ENCODE measurements around the gene HSP90AB1. TPM values are rescaled to one million over a fixed set of nuclear protein-coding genes. Genes with fewer than 3 reads are reported as not detected.

HSP90AB1 gene
- total and polyA plus RNA-seq, 9 of the 15 experiments (the other 6 are each of a cell fraction or from before 2014, with no cell fraction given), result 1,780 to 3,358 (median 2,262) TPM

DNA sequence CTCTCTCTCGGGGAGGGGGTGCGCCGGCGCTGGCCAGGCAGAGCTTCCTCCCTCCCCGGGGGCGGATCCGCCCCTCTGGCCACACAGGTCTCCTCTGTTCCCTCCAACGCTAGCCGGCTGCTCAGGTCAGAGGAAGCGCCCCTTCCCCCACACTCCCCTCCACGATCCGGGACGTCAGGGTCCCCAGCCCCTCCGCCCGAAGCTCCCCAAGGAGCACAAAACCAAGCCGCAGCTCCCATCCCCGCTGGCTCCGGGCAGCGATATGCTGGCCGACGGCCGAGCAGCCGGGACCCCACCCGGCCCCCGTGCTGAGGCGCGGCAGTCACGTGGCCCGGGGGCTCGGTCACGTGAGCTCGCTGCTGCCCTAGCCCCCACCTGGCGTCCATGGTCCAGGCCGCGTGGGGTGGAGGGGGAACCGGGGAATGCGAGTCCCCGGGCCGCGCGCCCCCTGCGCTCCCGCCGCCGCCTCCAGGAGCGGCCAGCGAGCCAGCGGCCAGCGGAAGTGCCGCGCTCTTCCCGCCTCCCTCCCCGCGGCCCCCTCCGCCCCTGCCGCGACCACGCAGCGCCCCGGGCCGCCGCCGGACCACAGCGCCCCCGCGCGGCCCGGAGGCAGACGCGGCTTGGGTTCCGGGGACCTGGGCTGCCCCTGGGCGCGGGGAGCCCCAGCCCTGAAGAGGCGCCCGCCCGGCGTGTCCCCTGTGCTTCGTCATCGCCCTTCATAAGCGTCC is 10.3 kb downstream of the HSP90AB1 start, which contains the start of gene SLC35B2 (continued):
- TF ChIP-seq ZNF121 (CRISPR knock-in tag; conservative IDR thresholded peaks at IDR 0.05) (no peak), SRSF3 (IDR thresholded peaks at IDR 0.05; ENCODE audit: insufficient read depth, low read length) (no peak), SOX6 (IDR thresholded peaks at IDR 0.05) (peak; percentile 44), KDM2B (CRISPR knock-in tag; IDR thresholded peaks at IDR 0.05) (0 out of 2 replicates have a peak, but pooled peaks have one; percentile 20), ZNF431 (CRISPR knock-in tag; IDR thresholded peaks at IDR 0.05) (peak; percentile 71), ARID2 (IDR thresholded peaks at IDR 0.05) (no peak), MYC (IDR thresholded peaks at IDR 0.05; ENCODE audit: low read depth, low read length) (peak; percentile 85), MYC (CRISPR knock-in tag; IDR thresholded peaks at IDR 0.05; ENCODE audit: borderline replicate concordance, low read depth) (peak; percentile 81; the same call in 1 of the 2 replicates), ARHGAP35 (IDR thresholded peaks at IDR 0.05; ENCODE audit: partially characterized antibody) (no peak), RBM14 (IDR thresholded peaks at IDR 0.05; ENCODE audit: borderline replicate concordance, insufficient read depth, low read depth, low read length) (0 out of 2 replicates have a peak, but pooled peaks have one; percentile 44), KLF16 (IDR thresholded peaks at IDR 0.05) (no peak), ESRRB (CRISPR knock-in tag; IDR thresholded peaks at IDR 0.05; ENCODE audit: borderline replicate concordance) (no peak), DIDO1 (tag; IDR thresholded peaks at IDR 0.05; ENCODE audit: low read depth) (no peak), CBX2 (IDR thresholded peaks at IDR 0.05; ENCODE audit: insufficient read depth, low read length, poor library complexity, severe bottlenecking) (no peak)
- TF ChIP-seq, protein P1, sequence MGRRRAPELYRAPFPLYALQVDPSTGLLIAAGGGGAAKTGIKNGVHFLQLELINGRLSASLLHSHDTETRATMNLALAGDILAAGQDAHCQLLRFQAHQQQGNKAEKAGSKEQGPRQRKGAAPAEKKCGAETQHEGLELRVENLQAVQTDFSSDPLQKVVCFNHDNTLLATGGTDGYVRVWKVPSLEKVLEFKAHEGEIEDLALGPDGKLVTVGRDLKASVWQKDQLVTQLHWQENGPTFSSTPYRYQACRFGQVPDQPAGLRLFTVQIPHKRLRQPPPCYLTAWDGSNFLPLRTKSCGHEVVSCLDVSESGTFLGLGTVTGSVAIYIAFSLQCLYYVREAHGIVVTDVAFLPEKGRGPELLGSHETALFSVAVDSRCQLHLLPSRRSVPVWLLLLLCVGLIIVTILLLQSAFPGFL (CRISPR knock-in tag; IDR thresholded peaks at IDR 0.05), result no peak
- TF ChIP-seq, protein P2, sequence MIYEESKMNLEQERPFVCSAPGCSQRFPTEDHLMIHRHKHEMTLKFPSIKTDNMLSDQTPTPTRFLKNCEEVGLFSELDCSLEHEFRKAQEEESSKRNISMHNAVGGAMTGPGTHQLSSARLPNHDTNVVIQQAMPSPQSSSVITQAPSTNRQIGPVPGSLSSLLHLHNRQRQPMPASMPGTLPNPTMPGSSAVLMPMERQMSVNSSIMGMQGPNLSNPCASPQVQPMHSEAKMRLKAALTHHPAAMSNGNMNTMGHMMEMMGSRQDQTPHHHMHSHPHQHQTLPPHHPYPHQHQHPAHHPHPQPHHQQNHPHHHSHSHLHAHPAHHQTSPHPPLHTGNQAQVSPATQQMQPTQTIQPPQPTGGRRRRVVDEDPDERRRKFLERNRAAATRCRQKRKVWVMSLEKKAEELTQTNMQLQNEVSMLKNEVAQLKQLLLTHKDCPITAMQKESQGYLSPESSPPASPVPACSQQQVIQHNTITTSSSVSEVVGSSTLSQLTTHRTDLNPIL (CRISPR knock-in tag; IDR thresholded peaks at IDR 0.05), result no peak
- TF ChIP-seq, protein P3, sequence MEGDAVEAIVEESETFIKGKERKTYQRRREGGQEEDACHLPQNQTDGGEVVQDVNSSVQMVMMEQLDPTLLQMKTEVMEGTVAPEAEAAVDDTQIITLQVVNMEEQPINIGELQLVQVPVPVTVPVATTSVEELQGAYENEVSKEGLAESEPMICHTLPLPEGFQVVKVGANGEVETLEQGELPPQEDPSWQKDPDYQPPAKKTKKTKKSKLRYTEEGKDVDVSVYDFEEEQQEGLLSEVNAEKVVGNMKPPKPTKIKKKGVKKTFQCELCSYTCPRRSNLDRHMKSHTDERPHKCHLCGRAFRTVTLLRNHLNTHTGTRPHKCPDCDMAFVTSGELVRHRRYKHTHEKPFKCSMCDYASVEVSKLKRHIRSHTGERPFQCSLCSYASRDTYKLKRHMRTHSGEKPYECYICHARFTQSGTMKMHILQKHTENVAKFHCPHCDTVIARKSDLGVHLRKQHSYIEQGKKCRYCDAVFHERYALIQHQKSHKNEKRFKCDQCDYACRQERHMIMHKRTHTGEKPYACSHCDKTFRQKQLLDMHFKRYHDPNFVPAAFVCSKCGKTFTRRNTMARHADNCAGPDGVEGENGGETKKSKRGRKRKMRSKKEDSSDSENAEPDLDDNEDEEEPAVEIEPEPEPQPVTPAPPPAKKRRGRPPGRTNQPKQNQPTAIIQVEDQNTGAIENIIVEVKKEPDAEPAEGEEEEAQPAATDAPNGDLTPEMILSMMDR (IDR thresholded peaks at IDR 0.05 in 2 of 3, conservative IDR thresholded peaks at IDR 0.05 in 1 of 3; ENCODE audit: insufficient read depth in 2 of 3, low read depth in 1 of 3, low read length in 3 of 3), result peak; percentile 70 to 90 (median 78); a peak in 5 of 6 replicates
- TF ChIP-seq, protein P4, sequence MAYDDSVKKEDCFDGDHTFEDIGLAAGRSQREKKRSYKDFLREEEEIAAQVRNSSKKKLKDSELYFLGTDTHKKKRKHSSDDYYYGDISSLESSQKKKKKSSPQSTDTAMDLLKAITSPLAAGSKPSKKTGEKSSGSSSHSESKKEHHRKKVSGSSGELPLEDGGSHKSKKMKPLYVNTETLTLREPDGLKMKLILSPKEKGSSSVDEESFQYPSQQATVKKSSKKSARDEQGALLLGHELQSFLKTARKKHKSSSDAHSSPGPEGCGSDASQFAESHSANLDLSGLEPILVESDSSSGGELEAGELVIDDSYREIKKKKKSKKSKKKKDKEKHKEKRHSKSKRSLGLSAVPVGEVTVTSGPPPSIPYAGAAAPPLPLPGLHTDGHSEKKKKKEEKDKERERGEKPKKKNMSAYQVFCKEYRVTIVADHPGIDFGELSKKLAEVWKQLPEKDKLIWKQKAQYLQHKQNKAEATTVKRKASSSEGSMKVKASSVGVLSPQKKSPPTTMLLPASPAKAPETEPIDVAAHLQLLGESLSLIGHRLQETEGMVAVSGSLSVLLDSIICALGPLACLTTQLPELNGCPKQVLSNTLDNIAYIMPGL (CRISPR knock-in tag; IDR thresholded peaks at IDR 0.05), result peak; percentile 84
- TF ChIP-seq, protein P5, sequence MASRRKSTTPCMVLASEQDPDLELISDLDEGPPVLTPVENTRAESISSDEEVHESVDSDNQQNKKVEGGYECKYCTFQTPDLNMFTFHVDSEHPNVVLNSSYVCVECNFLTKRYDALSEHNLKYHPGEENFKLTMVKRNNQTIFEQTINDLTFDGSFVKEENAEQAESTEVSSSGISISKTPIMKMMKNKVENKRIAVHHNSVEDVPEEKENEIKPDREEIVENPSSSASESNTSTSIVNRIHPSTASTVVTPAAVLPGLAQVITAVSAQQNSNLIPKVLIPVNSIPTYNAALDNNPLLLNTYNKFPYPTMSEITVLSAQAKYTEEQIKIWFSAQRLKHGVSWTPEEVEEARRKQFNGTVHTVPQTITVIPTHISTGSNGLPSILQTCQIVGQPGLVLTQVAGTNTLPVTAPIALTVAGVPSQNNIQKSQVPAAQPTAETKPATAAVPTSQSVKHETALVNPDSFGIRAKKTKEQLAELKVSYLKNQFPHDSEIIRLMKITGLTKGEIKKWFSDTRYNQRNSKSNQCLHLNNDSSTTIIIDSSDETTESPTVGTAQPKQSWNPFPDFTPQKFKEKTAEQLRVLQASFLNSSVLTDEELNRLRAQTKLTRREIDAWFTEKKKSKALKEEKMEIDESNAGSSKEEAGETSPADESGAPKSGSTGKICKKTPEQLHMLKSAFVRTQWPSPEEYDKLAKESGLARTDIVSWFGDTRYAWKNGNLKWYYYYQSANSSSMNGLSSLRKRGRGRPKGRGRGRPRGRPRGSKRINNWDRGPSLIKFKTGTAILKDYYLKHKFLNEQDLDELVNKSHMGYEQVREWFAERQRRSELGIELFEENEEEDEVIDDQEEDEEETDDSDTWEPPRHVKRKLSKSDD (conservative IDR thresholded peaks at IDR 0.05; ENCODE audit: low read length), result no peak

Data from K562 (cell line).